Left ventricle myocardium inferior (tissue), 1 donor: ENCODE measurements around the gene HES5. TPM values are rescaled to one million over a fixed set of nuclear protein-coding genes. Genes with fewer than 3 reads are reported as not detected.

Experiments
- DNase-seq: peaks from one replicate; pipeline ENCODE4 v3.0.0-alpha.2; 2020
- H3K27ac ChIP-seq: fragments of 200-600 bp; replicated peaks from 2 replicates; pipeline ENCODE4 v1.8.0; 2021
- H3K27me3 ChIP-seq: fragments of 200-600 bp; 2 replicates; pipeline ENCODE4 v1.8.0; 2021; ENCODE audit warnings: low read depth
- H3K36me3 ChIP-seq: fragments of 200-600 bp; 2 replicates; pipeline ENCODE4 v1.8.0; 2021
- H3K4me1 ChIP-seq: fragments of 200-600 bp; 2 replicates; pipeline ENCODE4 v1.8.0; 2021
- H3K4me3 ChIP-seq: fragments of 200-600 bp; 2 replicates; pipeline ENCODE4 v1.8.0; 2021; ENCODE audit warnings: mild to moderate bottlenecking, moderate library complexity
- H3K9me3 ChIP-seq: fragments of 200-600 bp; replicated peaks from 2 replicates; pipeline ENCODE4 v1.8.0; 2021
- CTCF ChIP-seq: fragments of 200-600 bp; IDR thresholded peaks from 2 replicates; pipeline ENCODE4 v1.8.0; 2021; ENCODE audit warnings: antibody characterized with exemption, mild to moderate bottlenecking, borderline replicate concordance
- intact Hi-C: fragments of 100-400 bp; cut with micrococcal nuclease; formaldehyde crosslinking; loops from one replicate; pipeline ENCODE4 v1.11.0; 2022
- total RNA-seq: library from RNA; stranded (reverse); fragmentation: NEBNext Ultra II Directional; extraction: Animal tissue kit (Norgen Biotek cat#: 25700); gene quantifications from one replicate; pipeline ENCODE4 v1.2.1, GENCODE V29; 2021
- donor health status: DM: no; HTN: yes; CAD: no; lungs with severe emphysema.

HES5 gene
- total RNA-seq, 1 donor from 2014 or later = 0.63 TPM

- Histone ChIP-seq H3K27ac (no peak overlapping the region), H3K36me3 (peaks cover 4% of the 10 kb centered on the region), H3K9me3 (no peaks in the 10 kb centered on the region), H3K27me3 (peaks cover 31% of the 10 kb centered on the region), H3K4me1 (peaks cover 4% of the 10 kb centered on the region), H3K4me3 (no peak overlapping the region)
- intact Hi-C loops = no loop called here
- no peak for TF ChIP-seq CTCF
- no peak for DNase-seq
These were observed 37.1 kb upstream of the HES5 start for GRCh38 chr1:2567083-2567679.

GRCh38 chr1:2566101-2567045, 36.3 kb upstream of the HES5 start:
- no peak overlapping the region for H3K4me3 ChIP-seq
- no peak overlapping the region for H3K27ac ChIP-seq
- peaks cover 4% of the 10 kb centered on the region for H3K36me3 ChIP-seq
- no peak for TF ChIP-seq CTCF
- peaks cover 31% of the 10 kb centered on the region for H3K27me3 ChIP-seq
- H3K9me3 ChIP-seq = no peaks in the 10 kb centered on the region
- intact Hi-C loops = no loop called here
- DNase-seq = no peak
- peaks cover 4% of the 10 kb centered on the region for H3K4me1 ChIP-seq

- peaks cover 16% of the 10 kb centered on the region for H3K36me3 ChIP-seq
- no peak for DNase-seq
- no peak for TF ChIP-seq CTCF
- H3K4me3 ChIP-seq = no peak overlapping the region
- H3K9me3 ChIP-seq = no peaks in the 10 kb centered on the region
- peaks cover 4% of the 10 kb centered on the region for H3K4me1 ChIP-seq
- intact Hi-C loops = no loop called here
- H3K27me3 ChIP-seq = peaks cover 31% of the 10 kb centered on the region
- H3K27ac ChIP-seq = no peak overlapping the region
These were observed 34.8 kb upstream of the HES5 start for GRCh38 chr1:2564815-2565374.

- Histone ChIP-seq H3K9me3 (no peaks in the 10 kb centered on the region), H3K4me3 (no peak overlapping the region), H3K4me1 (peaks cover 10% of the 10 kb centered on the region), H3K36me3 (peaks cover 23% of the 10 kb centered on the region), H3K27me3 (peaks cover 31% of the 10 kb centered on the region), H3K27ac (no peak overlapping the region)
- intact Hi-C loops = no loop called here
- DNase-seq = no peak
- TF ChIP-seq CTCF = no peak
These were observed 34.1 kb upstream of the HES5 start for GRCh38 chr1:2564006-2564814.

- Histone ChIP-seq H3K27me3 (peaks cover 27% of the 10 kb centered on the region), H3K36me3 (peaks cover 33% of the 10 kb centered on the region), H3K4me3 (no peak overlapping the region), H3K4me1 (peaks cover 20% of the 10 kb centered on the region), H3K9me3 (no peaks in the 10 kb centered on the region), H3K27ac (no peak overlapping the region)
- no peak for DNase-seq
- no peak for TF ChIP-seq CTCF
- intact Hi-C loops = no loop called here
These were observed 33.1 kb upstream of the HES5 start for GRCh38 chr1:2563205-2563604.
